ENCODE results near the gene HAGH. TPM values are rescaled to one million over a fixed set of nuclear protein-coding genes. Genes with fewer than 3 reads are reported as not detected.

The HAGH gene
- total RNA-seq, 6 donors from 2014 or later = 84.5 to 251 (median 122) TPM

GRCh38 chr16:1818204-1818872, 8.3 kb downstream of the HAGH start:
- Histone ChIP-seq H3K9me3 (no peaks in the 10 kb centered on the region), H3K27me3 (no peaks in the 10 kb centered on the region), H3K36me3 (peaks cover 25 to 90% (median 72%) of the 10 kb centered on the region in 4 donors), H3K27ac (no peak overlapping the region), H3K4me1 (no peaks in the 10 kb centered on the region), H3K4me3 (no peak overlapping the region)
- ATAC-seq (ENCODE audit: low FRiP score in 2 of 2) = no peak
- 96 to 97% methylated on average over 9 to 22 of the region's 27 CpGs for WGBS, 2 donors
- TF ChIP-seq POLR2AphosphoS5 (IDR thresholded peaks at IDR 0.05) (no peak), POLR2A (IDR thresholded peaks at IDR 0.05) (no peak), EP300 (IDR thresholded peaks at IDR 0.05) (no peak)
- TF ChIP-seq, protein P1, sequence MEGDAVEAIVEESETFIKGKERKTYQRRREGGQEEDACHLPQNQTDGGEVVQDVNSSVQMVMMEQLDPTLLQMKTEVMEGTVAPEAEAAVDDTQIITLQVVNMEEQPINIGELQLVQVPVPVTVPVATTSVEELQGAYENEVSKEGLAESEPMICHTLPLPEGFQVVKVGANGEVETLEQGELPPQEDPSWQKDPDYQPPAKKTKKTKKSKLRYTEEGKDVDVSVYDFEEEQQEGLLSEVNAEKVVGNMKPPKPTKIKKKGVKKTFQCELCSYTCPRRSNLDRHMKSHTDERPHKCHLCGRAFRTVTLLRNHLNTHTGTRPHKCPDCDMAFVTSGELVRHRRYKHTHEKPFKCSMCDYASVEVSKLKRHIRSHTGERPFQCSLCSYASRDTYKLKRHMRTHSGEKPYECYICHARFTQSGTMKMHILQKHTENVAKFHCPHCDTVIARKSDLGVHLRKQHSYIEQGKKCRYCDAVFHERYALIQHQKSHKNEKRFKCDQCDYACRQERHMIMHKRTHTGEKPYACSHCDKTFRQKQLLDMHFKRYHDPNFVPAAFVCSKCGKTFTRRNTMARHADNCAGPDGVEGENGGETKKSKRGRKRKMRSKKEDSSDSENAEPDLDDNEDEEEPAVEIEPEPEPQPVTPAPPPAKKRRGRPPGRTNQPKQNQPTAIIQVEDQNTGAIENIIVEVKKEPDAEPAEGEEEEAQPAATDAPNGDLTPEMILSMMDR (IDR thresholded peaks at IDR 0.05) = no peak
- DNase-seq = peak in 1 of 2 donors; percentile 66

DNA sequence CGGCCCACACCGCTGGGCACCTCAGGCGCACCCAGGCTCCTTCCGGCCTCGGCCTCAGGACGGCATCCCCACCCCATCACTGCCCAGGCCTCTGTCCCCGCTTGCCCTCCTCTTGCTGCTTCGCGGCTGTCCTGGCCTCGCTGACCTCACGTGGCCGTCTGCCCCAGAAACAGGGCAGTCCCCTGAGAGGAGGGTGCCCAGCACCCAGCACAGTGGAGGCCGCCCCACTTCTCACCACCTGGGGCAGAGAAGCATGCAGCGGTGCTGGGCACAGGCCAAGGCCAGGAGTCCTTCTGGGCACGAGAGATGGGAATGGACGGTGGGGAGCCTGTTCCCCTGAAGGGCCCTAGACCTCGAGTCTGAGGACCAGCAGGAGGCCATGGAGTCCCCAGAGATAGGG, 8.9 kb downstream of the HAGH start:
- DNase-seq (peak in 1 of 2 donors; percentile 70), ATAC-seq (ENCODE audit: low FRiP score in 2 of 2) (peak in 1 of 2 donors; percentile 14)
- 87 to 94% methylated on average over 4 to 17 of the region's 17 CpGs for WGBS, 2 donors
- Histone ChIP-seq H3K4me1 (peaks cover 0 to 5% (median 4%) of the 10 kb centered on the region in 4 donors), H3K4me3 (no peak overlapping the region), H3K27ac (no peak overlapping the region), H3K27me3 (no peaks in the 10 kb centered on the region), H3K9me3 (no peaks in the 10 kb centered on the region), H3K36me3 (peaks cover 25 to 91% (median 70%) of the 10 kb centered on the region in 4 donors)
- TF ChIP-seq EP300 (IDR thresholded peaks at IDR 0.05) = no peak
- TF ChIP-seq, protein P1 (IDR thresholded peaks at IDR 0.05) = no peak

DNA sequence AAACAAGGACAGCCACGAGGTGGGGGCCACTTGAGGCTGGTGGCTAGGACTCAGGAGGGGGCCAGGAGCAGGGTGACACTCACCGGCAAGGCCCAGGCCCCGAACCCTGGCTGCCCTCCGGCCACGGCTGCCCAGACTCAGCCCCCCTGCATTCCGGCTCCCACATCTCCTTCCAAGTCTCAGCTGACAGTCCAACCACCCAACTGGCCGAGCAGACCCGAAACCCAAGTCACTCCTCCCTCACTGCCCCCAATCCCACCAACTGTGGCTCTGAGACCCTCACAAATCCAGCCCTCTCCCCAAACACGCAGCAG, 9.4 kb downstream of the HAGH start:
- ATAC-seq (ENCODE audit: low FRiP score in 2 of 2) = no peak
- DNase-seq = peak in 1 of 2 donors; percentile 69
- no peak for TF ChIP-seq POLR2AphosphoS5 (IDR thresholded peaks at IDR 0.05)
- TF ChIP-seq POLR2A (IDR thresholded peaks at IDR 0.05) = no peak
- TF ChIP-seq, protein P1 (IDR thresholded peaks at IDR 0.05) = no peak
- TF ChIP-seq EP300 (IDR thresholded peaks at IDR 0.05) = no peak
- Histone ChIP-seq H3K27ac (no peak overlapping the region), H3K4me1 (peaks cover 3 to 8% (median 4%) of the 10 kb centered on the region in 4 donors), H3K27me3 (no peaks in the 10 kb centered on the region), H3K36me3 (peaks cover 25 to 86% (median 65%) of the 10 kb centered on the region in 4 donors), H3K4me3 (no peak overlapping the region), H3K9me3 (no peaks in the 10 kb centered on the region)
- WGBS, 2 donors = 94 to 100% methylated on average over 2 to 9 of the region's 9 CpGs

DNA sequence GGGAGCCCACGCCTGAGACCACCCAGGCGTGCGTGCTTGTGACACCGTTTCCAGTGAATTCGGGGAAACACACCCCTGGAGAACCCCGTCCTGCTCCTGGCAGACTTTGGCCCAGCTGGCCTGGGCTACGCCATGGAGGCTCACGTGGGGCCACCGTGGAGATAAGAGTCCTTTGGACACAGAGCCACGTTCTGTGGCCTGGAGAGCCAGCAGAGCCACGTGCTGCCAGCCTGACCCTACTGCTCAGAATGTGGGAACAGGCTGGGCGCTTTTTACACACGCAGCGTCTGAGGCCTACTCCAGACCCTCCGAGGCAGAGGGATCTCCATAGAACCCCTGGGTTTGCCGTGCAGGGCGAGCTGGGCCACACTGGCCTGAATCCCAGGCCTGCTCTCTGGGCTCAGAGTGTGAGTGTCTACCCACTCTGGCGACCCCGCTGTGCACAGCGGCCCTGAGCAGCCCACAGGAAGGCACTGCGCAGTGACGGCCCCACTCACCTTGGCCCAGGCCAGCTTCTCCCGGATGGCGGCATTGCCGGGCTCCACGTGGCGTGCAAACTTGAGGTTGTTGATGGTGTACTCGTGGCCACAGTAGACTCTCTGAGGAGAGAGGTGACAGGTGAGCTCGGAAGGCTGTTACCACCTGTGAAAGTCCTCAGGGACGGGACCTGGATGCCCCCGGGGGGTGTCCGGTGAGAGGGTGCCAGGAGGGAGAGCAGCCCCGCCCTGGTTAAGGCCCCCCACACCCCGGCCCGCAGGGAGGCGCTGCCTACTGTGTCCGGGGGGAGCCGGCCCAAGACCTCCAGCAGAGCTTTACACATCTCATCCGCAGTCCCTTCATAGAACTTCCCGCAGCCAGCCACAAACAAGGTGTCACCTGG, 10.0 kb downstream of the HAGH start:
- 91 to 97% methylated on average over 12 to 27 of the region's 40 CpGs for WGBS, 2 donors
- TF ChIP-seq, protein P1 (IDR thresholded peaks at IDR 0.05) = no peak
- no peak for TF ChIP-seq EP300 (IDR thresholded peaks at IDR 0.05)
- TF ChIP-seq POLR2A (IDR thresholded peaks at IDR 0.05) = no peak
- TF ChIP-seq POLR2AphosphoS5 (IDR thresholded peaks at IDR 0.05) = no peak

More for the DNA sequence above, 10.0 kb downstream of the HAGH start:
- DNase-seq (peak in 1 of 2 donors; percentile 72), ATAC-seq (ENCODE audit: low FRiP score in 2 of 2) (no peak)
- Histone ChIP-seq H3K4me3 (no peak overlapping the region), H3K27me3 (no peaks in the 10 kb centered on the region), H3K4me1 (peaks cover 3 to 8% (median 4%) of the 10 kb centered on the region in 4 donors), H3K9me3 (no peaks in the 10 kb centered on the region), H3K36me3 (peaks cover 20 to 80% (median 60%) of the 10 kb centered on the region in 4 donors), H3K27ac (no peak overlapping the region)

Measured in upper lobe of left lung (tissue), 6 donors.